ACC112 (cell line): Measurements from ENCODE around the gene RUNDC3A.
A peak's percentile ranks its signal among the peaks of the same experiment; 100 is the strongest.
"Not testable (repeated sequence)": the region's sequence is repeated elsewhere in the genome, so short reads cannot be mapped to it uniquely, and the experiment has no call there.

ENCODE experiments used
- H2AFZ ChIP-seq: fragments of 200-600 bp; sonication (generic); one replicate; pipeline ENCODE4 v1.6.0; 2017; ENCODE audit warnings: antibody characterized with exemption, low read length; ENCODE audit not compliant: unreplicated experiment
- H3K27ac ChIP-seq: fragments of 200-600 bp; sonication (generic); 2 replicates; pipeline ENCODE4 v1.5.1; 2014; ENCODE audit warnings: low read depth, mild to moderate bottlenecking, antibody characterized with exemption, low read length, moderate library complexity
- H3K27me3 ChIP-seq: fragments of 200-600 bp; sonication (generic); 2 replicates; pipeline ENCODE4 v1.6.1; 2014; ENCODE audit warnings: mild to moderate bottlenecking, antibody characterized with exemption, low read length, moderate library complexity, mixed read lengths; ENCODE audit not compliant: insufficient read depth
- H3K36me3 ChIP-seq: fragments of 200-600 bp; sonication (generic); 2 replicates; pipeline ENCODE4 v1.6.1; 2016; ENCODE audit warnings: mild to moderate bottlenecking, antibody characterized with exemption, low read length, moderate library complexity, mixed read lengths; ENCODE audit not compliant: insufficient read depth
- H3K4me1 ChIP-seq: fragments of 200-600 bp; sonication (generic); one replicate; pipeline ENCODE4 v1.6.1; 2016; ENCODE audit warnings: low read length, mixed read lengths; ENCODE audit not compliant: insufficient read depth, unreplicated experiment, control insufficient read depth
- H3K4me3 ChIP-seq: fragments of 200-600 bp; sonication (generic); 2 replicates; pipeline ENCODE4 v1.5.1; 2014; ENCODE audit warnings: mild to moderate bottlenecking, low read depth, low read length
- H3K79me2 ChIP-seq: fragments of 200-600 bp; sonication (generic); one replicate; pipeline ENCODE4 v1.6.0; 2016; ENCODE audit warnings: low read length; ENCODE audit not compliant: control insufficient read depth, unreplicated experiment, insufficient read depth

RUNDC3A gene

DNA sequence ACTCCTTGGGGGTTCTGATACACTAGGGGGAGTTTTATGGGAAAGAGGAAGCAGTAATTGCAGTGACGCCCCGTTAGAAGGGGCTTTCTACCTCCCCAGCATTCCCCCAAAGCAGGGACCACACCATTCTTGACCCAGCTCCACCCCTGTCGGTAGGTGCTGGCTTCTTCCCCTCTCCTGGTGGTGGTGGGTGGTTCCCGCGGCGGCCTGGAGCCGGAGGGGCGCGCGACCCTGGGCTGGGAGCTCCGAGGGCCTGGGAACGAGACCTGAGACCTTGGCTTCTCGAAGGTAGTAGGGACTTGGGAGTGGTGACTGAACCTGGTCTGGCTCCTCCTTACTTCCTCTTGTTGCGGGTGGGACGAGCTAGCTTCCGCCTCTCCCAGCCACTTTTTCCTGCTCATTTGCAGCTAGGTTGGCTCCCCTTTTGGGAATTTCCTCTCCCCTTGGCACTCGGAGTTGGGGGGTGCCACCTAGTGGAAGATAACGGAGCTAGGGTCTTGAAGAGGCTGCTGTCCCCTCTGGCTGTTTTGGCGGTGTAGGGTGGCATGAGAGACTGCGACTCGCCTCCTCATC lies 37.1 kb downstream of the RUNDC3A start:
- peak overlapping the region; percentile 96 for H2AFZ ChIP-seq
- no peaks in the 10 kb centered on the region for H3K4me1 ChIP-seq

DNA sequence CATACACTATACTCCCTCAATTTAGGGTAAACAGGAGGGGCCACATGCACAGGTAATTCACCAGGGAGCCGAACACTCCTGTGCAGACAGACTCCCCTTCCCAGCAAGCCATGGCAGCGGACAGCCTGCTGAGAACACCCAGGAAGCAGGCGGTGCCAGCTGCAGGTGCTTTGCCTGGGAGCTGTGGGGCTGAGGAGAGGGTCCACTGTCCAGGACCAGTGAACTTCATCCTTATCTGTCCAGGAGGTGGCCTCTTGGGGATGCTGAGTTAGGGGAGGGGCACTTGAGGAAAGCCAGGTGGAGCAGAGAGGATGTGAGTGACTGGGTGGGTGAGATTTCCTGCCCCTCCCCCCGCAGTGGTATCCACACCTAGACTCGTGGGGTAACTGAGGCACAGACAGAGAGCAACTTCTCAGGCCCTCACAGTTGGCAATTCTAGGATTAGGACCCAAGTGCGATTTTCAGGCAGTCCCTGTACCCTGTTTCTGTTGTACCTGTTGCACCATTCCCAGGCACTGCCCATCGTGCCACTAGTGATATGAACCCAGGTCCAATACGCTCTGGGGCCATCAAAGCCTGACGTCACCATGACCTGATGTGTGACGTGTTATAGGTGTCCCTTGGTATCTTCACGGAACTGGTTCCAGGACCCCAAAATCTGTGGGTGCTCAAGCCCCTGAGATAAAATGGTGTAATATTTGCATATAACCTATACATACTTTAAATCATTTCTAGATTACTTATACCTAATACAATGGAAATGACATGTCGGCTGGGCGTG lies 37.9 kb downstream of the RUNDC3A start:
- Histone ChIP-seq H3K79me2 (peaks cover 4% of the 10 kb centered on the region), H3K4me3 (peak overlapping the region; percentile 100), H3K27me3 (no peaks in the 10 kb centered on the region), H3K4me1 (no peaks in the 10 kb centered on the region), H2AFZ (no peak overlapping the region), H3K36me3 (peaks cover 3% of the 10 kb centered on the region; the same call in 1 of the 2 replicates), H3K27ac (no peak overlapping the region)

More for the DNA sequence above, 37.1 kb downstream of the RUNDC3A start:
- peak overlapping the region; percentile 100 for H3K4me3 ChIP-seq
- no peaks in the 10 kb centered on the region for H3K27me3 ChIP-seq
- H3K79me2 ChIP-seq, result peaks cover 4% of the 10 kb centered on the region
- H3K36me3 ChIP-seq, result no peaks in the 10 kb centered on the region
- H3K27ac ChIP-seq, result peak overlapping the region; percentile 31; the same call in 1 of the 2 replicates

DNA sequence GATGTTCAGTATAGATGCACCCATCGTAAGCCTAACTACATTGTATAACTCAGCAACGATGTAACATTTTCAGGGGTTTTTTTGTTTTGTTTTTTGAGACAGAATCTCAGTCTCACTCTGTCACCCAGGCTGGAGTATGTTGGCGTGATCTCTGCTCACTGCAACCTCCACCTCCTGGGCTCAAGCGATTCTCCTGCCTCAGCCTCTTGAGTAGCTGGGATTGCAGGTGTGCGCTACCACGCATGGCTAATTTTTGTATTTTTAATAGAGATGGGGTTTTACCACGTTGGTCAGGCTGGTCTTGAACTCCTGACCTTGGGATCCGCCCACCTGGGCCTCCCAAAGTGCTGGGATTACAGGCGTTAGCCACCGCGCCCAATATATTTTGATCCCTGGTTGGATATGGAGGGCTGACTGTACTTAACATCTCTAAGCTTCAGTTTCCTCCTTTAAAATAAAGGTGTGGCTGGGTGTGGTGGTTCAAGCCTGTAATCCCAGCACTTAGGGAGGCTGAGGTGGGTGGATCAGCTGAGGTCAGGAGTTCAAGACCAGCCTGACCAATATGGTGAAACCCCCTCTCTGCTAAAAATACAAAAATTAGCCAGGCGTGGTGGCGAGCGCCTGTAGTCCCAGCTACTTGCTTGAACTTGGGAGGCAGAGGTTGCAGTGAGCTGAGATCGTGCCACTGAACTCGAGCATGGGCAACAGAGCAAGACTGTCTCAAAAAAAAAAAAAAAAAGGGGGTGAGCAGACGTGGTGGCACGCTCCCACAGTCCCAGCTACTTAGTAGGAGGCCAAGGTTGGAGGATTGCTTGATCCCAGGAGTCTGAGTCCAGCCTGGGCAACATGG lies 39.0 kb downstream of the RUNDC3A start:
- not testable (repeated sequence) for H3K4me3 ChIP-seq, H3K27ac ChIP-seq, H2AFZ ChIP-seq, H3K27me3 ChIP-seq, H3K36me3 ChIP-seq, H3K79me2 ChIP-seq, H3K4me1 ChIP-seq

DNA sequence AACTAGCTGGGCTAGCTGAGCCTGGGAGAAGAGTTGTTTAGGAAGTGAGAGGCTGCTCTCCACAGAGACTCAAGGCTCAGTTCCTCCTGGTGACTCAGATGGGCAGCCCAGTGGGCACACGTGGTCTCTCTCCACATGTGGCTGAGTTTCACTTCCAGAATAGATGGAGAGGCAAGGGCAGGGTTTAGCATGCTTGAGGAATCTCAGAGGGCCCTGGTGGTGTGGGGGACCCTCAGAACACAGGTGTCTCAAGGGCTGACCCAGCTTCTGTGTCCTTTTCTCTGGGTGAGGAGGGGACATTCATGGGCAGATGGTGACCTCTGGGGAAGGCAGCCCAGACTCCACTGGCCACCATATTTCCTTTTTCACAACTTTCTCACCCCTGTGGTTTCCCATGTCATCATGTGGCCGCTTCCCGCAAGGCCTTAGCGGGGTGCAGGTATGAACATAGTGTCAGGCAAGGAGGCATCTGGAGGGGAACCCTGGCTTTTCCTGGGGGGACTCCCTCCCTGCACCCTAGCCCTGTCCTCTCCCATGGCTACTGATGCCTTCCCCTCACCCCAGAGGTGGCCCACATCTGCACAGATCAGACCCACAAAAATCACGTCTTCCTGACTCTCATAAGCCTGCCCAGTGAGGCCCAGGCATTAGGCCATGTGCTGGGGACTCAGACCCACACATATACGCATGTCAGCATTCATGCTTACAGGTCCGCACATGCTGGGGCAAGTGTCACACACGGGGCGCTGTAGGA lies 40.0 kb downstream of the RUNDC3A start:
- Histone ChIP-seq H3K4me3 (no peak overlapping the region), H3K27me3 (no peaks in the 10 kb centered on the region), H3K79me2 (peaks cover 4% of the 10 kb centered on the region), H3K4me1 (no peaks in the 10 kb centered on the region), H2AFZ (no peak overlapping the region), H3K27ac (no peak overlapping the region), H3K36me3 (peaks cover 3% of the 10 kb centered on the region; the same call in 1 of the 2 replicates)

DNA sequence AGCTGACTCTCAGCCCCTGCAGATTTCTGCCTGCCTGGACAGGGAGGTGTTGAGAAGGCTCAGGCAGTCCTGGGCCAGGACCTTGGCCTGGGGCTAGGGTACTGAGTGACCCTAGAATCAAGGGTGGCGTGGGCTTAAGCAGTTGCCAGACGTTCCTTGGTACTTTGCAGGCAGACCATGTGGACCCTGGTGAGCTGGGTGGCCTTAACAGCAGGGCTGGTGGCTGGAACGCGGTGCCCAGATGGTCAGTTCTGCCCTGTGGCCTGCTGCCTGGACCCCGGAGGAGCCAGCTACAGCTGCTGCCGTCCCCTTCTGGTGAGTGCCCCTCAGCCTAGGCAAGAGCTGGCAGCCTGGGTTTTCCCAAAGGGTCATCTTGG lies 40.6 kb downstream of the RUNDC3A start:
- Histone ChIP-seq H3K36me3 (peaks cover 3% of the 10 kb centered on the region; the same call in 1 of the 2 replicates), H3K4me3 (no peak overlapping the region), H3K4me1 (no peaks in the 10 kb centered on the region), H3K79me2 (peaks cover 4% of the 10 kb centered on the region), H3K27ac (no peak overlapping the region), H3K27me3 (no peaks in the 10 kb centered on the region), H2AFZ (no peak overlapping the region)

DNA sequence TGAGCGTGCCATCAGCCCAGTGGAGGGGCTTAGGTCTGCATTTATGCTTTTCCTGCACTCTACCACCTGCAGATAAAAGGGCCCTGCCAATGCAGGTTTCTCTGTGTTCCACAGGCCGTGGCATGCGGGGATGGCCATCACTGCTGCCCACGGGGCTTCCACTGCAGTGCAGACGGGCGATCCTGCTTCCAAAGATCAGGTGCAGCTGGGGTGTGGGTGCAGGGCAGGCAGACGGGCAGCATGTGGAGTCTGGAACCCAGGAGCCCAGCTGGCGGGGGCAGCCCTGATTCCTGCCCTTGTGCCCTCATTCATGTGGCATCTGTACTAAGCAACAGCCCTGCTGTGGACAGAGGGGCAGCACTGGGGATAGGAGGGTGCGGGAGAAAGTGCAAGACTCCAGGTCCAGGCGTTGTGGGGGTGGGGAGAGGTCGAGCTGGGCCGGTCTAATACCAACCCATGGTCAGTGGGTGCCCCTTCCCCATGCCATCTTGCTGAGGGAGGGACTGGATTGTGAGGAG lies 41.2 kb downstream of the RUNDC3A start:
- Histone ChIP-seq H3K36me3 (peaks cover 3% of the 10 kb centered on the region; the same call in 1 of the 2 replicates), H3K27ac (no peak overlapping the region), H3K79me2 (peaks cover 4% of the 10 kb centered on the region), H3K4me3 (no peak overlapping the region), H3K27me3 (no peaks in the 10 kb centered on the region), H3K4me1 (no peaks in the 10 kb centered on the region), H2AFZ (no peak overlapping the region)

DNA sequence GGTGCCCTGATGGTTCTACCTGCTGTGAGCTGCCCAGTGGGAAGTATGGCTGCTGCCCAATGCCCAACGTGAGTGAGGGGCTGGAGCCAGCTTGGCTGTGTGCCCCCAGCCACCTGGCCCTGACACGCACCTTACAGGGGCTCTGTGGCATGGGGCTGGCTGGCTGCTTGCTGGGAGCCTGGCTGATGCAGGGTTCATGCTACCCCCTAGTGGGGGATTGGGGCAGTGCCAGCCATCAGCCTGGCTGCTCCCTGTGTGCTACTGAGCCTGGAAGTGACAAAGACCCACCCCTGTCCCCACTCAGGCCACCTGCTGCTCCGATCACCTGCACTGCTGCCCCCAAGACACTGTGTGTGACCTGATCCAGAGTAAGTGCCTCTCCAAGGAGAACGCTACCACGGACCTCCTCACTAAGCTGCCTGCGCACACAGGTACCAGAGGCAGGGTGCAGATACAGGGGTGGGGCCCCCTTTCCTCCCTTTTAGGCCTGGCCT lies 42.4 kb downstream of the RUNDC3A start:
- Histone ChIP-seq H3K27me3 (no peaks in the 10 kb centered on the region), H3K27ac (no peak overlapping the region), H2AFZ (no peak overlapping the region), H3K79me2 (peaks cover 4% of the 10 kb centered on the region), H3K36me3 (peaks cover 3% of the 10 kb centered on the region; the same call in 1 of the 2 replicates), H3K4me1 (no peaks in the 10 kb centered on the region), H3K4me3 (no peak overlapping the region)

DNA sequence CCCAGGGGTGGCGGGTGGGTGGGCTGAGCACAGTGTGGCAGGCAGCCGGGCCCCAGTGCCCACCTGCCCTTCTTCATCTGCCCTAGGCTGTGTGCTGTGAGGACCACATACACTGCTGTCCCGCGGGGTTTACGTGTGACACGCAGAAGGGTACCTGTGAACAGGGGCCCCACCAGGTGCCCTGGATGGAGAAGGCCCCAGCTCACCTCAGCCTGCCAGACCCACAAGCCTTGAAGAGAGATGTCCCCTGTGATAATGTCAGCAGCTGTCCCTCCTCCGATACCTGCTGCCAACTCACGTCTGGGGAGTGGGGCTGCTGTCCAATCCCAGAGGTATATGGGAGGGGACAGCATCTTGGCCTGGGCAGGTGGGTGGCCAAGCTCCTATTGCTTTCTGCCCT lies 43.1 kb downstream of the RUNDC3A start:
- H3K79me2 ChIP-seq, result peaks cover under 1% of the 10 kb centered on the region
- peaks cover 3% of the 10 kb centered on the region; the same call in 1 of the 2 replicates for H3K36me3 ChIP-seq
- no peak overlapping the region for H3K4me3 ChIP-seq
- no peaks in the 10 kb centered on the region for H3K4me1 ChIP-seq
- no peak overlapping the region for H2AFZ ChIP-seq
- no peaks in the 10 kb centered on the region for H3K27me3 ChIP-seq
- no peak overlapping the region for H3K27ac ChIP-seq

DNA sequence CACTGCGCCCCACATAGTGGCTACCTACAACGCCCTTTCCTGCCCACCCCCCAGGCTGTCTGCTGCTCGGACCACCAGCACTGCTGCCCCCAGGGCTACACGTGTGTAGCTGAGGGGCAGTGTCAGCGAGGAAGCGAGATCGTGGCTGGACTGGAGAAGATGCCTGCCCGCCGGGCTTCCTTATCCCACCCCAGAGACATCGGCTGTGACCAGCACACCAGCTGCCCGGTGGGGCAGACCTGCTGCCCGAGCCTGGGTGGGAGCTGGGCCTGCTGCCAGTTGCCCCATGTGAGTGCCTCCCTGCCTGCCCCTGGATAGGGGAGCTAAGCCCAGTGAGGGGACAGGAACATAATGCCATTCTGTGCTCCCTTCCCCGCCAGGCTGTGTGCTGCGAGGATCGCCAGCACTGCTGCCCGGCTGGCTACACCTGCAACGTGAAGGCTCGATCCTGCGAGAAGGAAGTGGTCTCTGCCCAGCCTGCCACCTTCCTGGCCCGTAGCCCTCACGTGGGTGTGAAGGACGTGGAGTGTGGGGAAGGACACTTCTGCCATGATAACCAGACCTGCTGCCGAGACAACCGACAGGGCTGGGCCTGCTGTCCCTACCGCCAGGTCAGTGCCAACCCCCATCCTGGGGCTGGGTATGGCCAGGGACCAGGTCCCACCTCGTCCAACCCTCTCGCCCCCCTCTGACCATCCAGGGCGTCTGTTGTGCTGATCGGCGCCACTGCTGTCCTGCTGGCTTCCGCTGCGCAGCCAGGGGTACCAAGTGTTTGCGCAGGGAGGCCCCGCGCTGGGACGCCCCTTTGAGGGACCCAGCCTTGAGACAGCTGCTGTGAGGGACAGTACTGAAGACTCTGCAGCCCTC lies 43.8 kb downstream of the RUNDC3A start:
- no peak overlapping the region for H3K27ac ChIP-seq
- no peak overlapping the region for H2AFZ ChIP-seq
- no peaks in the 10 kb centered on the region for H3K4me1 ChIP-seq
- H3K36me3 ChIP-seq, result peaks cover 3% of the 10 kb centered on the region; the same call in 1 of the 2 replicates
- no peaks in the 10 kb centered on the region for H3K79me2 ChIP-seq
- H3K4me3 ChIP-seq, result no peak overlapping the region
- H3K27me3 ChIP-seq, result no peaks in the 10 kb centered on the region
